CD4-positive, alpha-beta T cell treated with Interleukin-12 subunit alpha and Interleukin-12 subunit beta, for 1 hour (primary cell): ENCODE measurements around the gene NAIF1.
"Not testable (repeated sequence)": the region's sequence is repeated elsewhere in the genome, so short reads cannot be mapped to it uniquely, and the experiment has no call there.

ENCODE experiments used
- DNase-seq: peaks from one replicate; pipeline ENCODE4 v3.0.0-alpha.2; 2020

The NAIF1 gene

GRCh38 chr9:128066713-128067644 is at the start of gene NAIF1:
TSS of gene NAIF1 (minus strand) at chr9:128067320. CDS start at chr9:128067101, 219 bp downstream.
- peak; percentile 99 for DNase-seq

DNA sequence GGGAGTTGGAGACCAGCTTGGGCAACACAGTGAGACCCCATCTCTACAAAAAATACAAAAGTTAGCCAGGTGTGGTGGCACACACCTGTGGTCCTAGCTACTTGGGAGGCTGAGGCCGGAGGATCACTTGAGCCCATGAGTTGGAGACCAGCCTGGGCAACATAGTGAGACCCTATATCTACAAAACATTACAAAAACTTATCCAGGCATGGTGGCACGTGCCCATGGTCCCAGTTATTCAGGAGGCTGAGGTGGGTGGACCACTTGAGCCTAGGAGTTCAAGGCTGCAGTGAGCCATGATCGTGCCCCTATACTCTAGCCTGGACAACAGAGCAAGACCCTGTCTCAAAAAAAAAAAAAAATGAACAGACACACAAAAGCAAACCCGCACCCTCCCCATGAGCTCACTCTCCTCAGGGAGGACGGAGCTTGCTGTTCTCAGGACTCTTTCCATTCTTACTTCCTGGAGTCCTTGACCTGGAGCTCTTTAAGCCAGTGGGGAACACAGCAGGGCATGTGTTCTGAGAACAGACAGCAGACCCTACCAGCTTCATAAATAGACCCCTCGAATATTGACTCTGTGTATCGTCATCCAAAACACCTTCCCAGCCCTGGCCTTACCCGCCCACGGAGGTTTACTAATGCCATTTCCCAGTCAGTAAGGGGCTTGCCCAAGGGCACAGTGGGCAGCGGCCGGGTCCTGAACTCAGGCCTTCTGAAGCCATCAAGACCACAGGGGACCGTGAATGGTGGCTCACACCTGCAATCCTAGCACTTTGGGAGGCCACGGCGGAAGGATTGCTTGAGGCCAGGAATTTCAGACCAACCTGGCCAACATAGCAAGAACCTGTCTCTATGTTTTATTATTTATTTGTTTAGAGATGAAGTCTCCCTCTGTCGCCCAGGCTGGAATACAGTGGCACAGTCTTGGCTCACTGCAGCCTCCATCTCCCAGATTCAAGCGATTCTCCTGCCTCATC is 49.3 kb upstream of the NAIF1 start:
- DNase-seq: no peak

DNA sequence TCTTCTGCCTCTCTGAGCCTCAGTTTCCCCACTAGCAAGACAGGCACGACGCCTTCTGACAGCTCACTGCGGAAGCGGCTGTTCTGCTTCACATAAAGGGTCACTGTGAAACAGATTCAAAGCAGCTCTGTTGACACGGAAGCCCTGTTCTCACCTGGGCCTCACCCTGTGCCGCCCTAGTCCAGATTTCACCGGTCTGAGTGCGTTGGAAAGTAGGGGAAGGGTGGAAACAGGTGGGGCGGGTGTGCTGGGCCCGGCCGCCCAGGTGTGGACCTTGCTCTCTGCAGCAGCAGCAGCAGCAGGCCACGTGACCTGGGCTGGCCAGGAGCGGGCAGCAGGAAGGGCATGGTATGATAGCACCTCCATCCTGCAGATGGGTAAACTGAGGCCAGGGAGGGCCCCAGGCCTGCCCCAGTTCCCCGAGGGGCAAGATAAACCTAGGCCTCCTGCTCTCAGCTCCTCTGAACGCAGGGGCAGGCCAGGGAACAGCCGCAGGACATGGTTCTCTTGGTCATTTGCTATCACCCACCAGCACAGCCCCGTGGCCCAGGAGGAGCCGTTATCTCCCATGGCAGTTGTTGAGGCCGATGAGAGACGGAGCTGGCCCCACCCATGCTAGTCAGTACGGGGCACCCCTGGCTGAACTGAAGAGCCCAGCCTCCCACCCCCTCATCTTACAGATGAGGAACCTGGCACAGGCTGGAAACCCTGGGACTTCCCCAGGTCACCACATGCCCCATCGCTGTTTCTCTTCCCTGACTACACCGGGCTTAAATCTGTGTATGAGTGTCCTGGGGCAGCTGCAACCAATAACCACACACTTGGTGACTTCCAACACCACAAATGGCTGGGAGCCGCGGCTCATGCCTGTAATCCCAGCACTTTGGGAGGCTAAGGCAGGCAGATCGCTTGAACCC is 48.3 kb upstream of the NAIF1 start:
- DNase-seq: peak; percentile 27

- DNase-seq: no peak
Observed at GRCh38 chr9:128114326-128115186, 47.4 kb upstream of the NAIF1 start.

- DNase-seq: no peak
Observed at GRCh38 chr9:128113526-128114325, 46.6 kb upstream of the NAIF1 start.

DNA sequence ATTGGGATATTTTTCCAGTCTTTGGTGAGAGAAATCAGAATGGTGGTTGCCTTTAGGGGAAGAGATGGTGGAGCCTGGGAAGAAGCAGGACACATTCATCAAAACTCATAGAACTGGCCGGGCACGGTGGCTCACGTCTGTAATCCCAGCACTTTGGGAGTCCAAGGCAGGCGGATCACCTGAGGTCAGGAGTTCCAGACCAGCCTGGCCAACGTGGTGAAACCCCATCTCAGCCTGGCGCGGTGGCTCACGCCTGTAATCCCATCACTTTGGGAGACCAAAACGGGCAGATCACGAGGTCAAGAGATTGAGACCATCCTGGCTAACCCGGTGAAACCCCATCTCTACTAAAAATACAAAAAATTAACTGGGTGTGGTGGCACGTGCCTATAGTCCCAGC is 44.6 kb upstream of the NAIF1 start:
- not testable (repeated sequence) for DNase-seq

GRCh38 chr9:128109050-128109709 is 42.1 kb upstream of the NAIF1 start:
- no peak for DNase-seq

DNA sequence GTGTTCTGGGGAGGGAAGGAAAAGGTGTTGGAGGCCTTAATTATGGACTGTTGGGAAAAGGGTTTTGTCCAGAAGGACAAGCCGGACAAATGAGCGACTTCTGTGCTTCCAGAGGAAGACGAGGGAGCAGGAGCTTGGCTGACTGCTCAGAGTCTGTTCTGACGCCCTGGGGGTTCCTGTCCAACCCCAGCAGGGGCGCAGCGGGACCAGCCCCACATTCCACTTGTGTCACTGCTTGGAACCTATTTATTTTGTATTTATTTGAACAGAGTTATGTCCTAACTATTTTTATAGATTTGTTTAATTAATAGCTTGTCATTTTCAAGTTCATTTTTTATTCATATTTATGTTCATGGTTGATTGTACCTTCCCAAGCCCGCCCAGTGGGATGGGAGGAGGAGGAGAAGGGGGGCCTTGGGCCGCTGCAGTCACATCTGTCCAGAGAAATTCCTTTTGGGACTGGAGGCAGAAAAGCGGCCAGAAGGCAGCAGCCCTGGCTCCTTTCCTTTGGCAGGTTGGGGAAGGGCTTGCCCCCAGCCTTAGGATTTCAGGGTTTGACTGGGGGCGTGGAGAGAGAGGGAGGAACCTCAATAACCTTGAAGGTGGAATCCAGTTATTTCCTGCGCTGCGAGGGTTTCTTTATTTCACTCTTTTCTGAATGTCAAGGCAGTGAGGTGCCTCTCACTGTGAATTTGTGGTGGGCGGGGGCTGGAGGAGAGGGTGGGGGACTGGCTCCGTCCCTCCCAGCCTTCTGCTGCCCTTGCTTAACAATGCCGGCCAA is 41.3 kb upstream of the NAIF1 start:
- DNase-seq: no peak

GRCh38 chr9:128107468-128108268 is 40.5 kb upstream of the NAIF1 start:
- DNase-seq: no peak

- DNase-seq: no peak
Observed at GRCh38 chr9:128106940-128107467, 39.9 kb upstream of the NAIF1 start.

DNA sequence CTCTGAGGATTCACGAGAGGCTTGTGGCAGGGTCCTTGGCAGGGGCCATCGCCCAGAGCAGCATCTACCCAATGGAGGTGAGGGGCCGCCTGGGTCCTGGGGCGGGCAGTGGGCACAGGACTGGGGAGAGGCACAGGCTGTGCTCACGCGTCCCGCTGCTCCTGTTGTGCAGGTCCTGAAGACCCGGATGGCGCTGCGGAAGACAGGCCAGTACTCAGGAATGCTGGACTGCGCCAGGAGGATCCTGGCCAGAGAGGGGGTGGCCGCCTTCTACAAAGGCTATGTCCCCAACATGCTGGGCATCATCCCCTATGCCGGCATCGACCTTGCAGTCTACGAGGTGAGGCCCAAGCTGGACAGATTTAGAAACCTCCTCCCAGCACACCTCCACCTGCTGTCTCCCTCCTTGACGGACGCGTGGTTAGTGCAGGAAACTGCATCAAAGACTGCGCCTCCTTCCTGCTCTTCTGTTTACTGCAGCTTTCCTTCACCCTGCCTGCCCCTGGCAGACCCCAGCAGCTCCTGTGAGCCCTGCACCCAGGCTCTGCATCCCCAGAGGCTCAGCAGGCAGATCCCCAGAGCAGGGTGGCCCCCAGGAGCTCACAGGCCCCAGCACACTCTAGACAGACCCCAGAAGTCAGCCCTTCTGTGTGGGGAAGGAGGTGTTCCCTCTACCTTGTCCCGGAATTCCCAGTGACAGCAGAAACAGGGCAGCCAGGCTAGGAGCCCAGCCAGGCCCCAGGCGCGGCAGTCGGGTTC is 39.2 kb upstream of the NAIF1 start:
- DNase-seq: no peak

GRCh38 chr9:128105538-128106175 is 38.5 kb upstream of the NAIF1 start:
- no peak for DNase-seq

DNA sequence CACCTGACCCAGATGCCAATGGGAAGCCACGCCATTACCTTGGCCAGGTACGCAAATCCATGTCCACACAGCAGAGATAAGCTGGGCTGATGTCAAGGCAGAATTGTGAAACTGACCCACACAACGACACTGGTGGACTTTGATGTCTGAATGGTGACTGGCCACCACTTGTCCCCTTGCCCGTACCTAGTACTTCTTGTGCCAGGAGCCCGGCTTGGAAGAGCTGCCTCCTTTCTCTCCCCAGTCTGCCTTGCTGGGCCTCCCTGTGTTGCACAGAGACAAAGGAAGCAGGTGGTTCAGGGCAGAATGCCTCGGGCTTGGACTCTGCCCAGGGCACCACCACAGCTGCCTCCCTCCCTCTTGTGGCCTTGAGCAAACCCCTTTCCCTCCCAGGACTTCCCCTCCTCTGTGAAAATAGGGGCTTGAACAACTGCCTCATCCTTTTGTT is 37.1 kb upstream of the NAIF1 start:
- DNase-seq: no peak

- DNase-seq: peak; percentile 48
Observed at GRCh38 chr9:128103589-128103962, 36.5 kb upstream of the NAIF1 start.

DNA sequence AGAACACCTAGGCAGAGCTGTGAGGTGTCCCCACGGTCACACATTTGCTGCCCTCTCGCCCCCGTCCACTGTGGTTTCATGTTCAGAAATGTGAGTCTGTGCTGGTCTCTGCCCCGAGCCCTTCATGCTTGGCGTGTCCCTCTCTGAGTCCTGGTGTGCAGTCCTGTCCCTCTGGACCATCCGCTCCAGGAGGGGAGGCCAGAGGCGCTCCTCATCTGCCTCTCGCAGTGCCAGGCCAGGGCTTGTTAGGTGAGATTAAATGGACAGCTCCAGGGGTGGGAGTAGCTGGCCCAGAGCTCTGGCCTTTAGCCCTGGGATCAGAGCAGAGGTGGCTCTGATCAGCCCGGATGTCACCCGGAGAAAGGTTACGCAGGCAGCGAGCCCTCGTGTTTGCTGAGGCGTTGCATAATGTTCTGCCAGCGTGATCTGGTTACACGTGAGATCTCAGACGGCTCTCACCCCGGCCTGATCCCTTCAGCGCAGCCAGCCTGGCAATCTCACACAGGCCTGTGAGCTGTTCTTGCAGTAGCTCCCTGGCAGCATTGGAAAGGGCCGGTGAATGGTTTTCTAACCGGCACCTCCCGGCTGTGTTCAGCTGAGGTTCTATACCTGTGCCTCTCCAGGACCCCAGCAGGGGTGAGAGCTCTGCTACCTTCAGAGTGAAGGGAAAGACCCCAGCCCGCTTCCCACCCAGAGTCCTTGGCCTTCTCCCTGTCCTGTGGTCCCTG is 35.9 kb upstream of the NAIF1 start:
- no peak for DNase-seq

DNA sequence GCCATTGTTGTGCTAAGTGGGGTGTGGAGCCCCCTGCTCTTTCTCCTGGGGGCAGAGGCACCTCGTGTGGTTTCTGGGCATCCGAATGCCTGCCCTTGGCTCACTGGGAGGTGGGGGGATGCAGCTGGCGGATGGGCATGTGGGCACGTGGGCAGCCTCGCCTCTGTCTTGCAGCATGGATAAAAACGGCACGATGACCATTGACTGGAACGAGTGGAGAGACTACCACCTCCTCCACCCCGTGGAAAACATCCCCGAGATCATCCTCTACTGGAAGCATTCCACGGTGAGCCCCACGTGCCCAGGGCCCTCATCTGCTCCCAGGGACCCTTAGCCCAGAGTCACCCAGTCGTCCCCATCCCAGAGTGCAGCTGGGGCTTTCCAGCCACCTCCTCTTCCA is 35.1 kb upstream of the NAIF1 start:
- no peak for DNase-seq
